Cardiac muscle cell (in vitro differentiated cells and primary cell): ENCODE results near the gene SH3BGRL3. TPM values are rescaled to one million over a fixed set of nuclear protein-coding genes. Genes with fewer than 3 reads are reported as not detected.
A peak's percentile ranks its signal among the peaks of the same experiment; 100 is the strongest.

Source experiments
- DNase-seq, 2 donors: peaks; one replicate each; pipeline versions ENCODE4 v3.0.0 to v3.0.0-alpha.2; 2010 to 2017; ENCODE audit warnings: low read depth in 1 of 2, low spot score in 1 of 2
- H3K27ac ChIP-seq: fragments of 200-600 bp; sonication (generic); 2 replicates; pipeline ENCODE4 v1.5.1; 2016
- H3K27me3 ChIP-seq: fragments of 200-600 bp; sonication (generic); 2 replicates; pipeline ENCODE4 v1.6.0; 2016; ENCODE audit warnings: control low read depth
- H3K36me3 ChIP-seq: fragments of 200-600 bp; sonication (generic); 2 replicates; pipeline ENCODE4 v1.5.1; 2016; ENCODE audit warnings: control low read depth
- H3K4me1 ChIP-seq: fragments of 200-600 bp; sonication (generic); 2 replicates; pipeline ENCODE4 v1.8.1; 2017; ENCODE audit warnings: low read depth, mild to moderate bottlenecking, mixed run types
- H3K4me3 ChIP-seq: fragments of 200-600 bp; sonication (generic); 2 replicates; pipeline ENCODE4 v1.5.1; 2016; ENCODE audit warnings: mild to moderate bottlenecking
- H3K9me3 ChIP-seq: fragments of 200-600 bp; sonication (generic); 2 replicates; pipeline ENCODE4 v1.5.1; 2017; ENCODE audit warnings: low read depth, mild to moderate bottlenecking, control low read depth
- CTCF ChIP-seq: IDR thresholded peaks from 2 replicates; pipeline ENCODE4 v1.5.1; 2012; ENCODE audit warnings: low read depth, mild to moderate bottlenecking, low read length
- polyA plus RNA-seq: library from polyadenylated mRNA; unstranded; fragments of >200 nt; fragmentation: Nextera tagmentation; extraction: Ambion mirVana; gene quantifications from 2 replicates; pipeline ENCODE4 v1.2.1, GENCODE V29; 2016
- total RNA-seq: library from RNA; depleted of rRNA; stranded (reverse); fragments of >200 nt; gene quantifications from 2 replicates; pipeline ENCODE4 v1.2.3, GENCODE V29; 2016

SH3BGRL3 gene
- total and polyA plus RNA-seq, 2 experiments from 2014 or later = 23.0 to 119 TPM

GRCh38 chr1:26296340-26297056, 16.6 kb downstream of the SH3BGRL3 start:
- Histone ChIP-seq H3K27me3 (no peaks in the 10 kb centered on the region), H3K27ac (no peak overlapping the region), H3K4me3 (no peak overlapping the region), H3K36me3 (no peaks in the 10 kb centered on the region), H3K4me1 (no peaks in the 10 kb centered on the region), H3K9me3 (no peaks in the 10 kb centered on the region)
- no peak for DNase-seq
- no peak for TF ChIP-seq CTCF

- no peak for TF ChIP-seq CTCF
- no peaks in the 10 kb centered on the region for H3K9me3 ChIP-seq
- no peaks in the 10 kb centered on the region for H3K36me3 ChIP-seq
- H3K27ac ChIP-seq = no peak overlapping the region
- no peak overlapping the region for H3K4me3 ChIP-seq
- H3K4me1 ChIP-seq = no peaks in the 10 kb centered on the region
- DNase-seq = no peak
- no peaks in the 10 kb centered on the region for H3K27me3 ChIP-seq
Measured at GRCh38 chr1:26297057-26297790, 17.3 kb downstream of the SH3BGRL3 start.

- no peak for TF ChIP-seq CTCF
- no peaks in the 10 kb centered on the region for H3K36me3 ChIP-seq
- H3K27ac ChIP-seq = no peak overlapping the region
- no peaks in the 10 kb centered on the region for H3K27me3 ChIP-seq
- no peaks in the 10 kb centered on the region for H3K9me3 ChIP-seq
- no peak overlapping the region for H3K4me3 ChIP-seq
- H3K4me1 ChIP-seq = no peaks in the 10 kb centered on the region
- no peak for DNase-seq
Measured at GRCh38 chr1:26297791-26298124, 17.9 kb downstream of the SH3BGRL3 start.

GRCh38 chr1:26300578-26301275, 20.8 kb downstream of the SH3BGRL3 start:
- no peaks in the 10 kb centered on the region for H3K36me3 ChIP-seq
- no peaks in the 10 kb centered on the region for H3K4me1 ChIP-seq
- no peaks in the 10 kb centered on the region for H3K27me3 ChIP-seq
- no peak for TF ChIP-seq CTCF
- no peak overlapping the region for H3K27ac ChIP-seq
- no peak overlapping the region for H3K4me3 ChIP-seq
- no peak for DNase-seq
- no peaks in the 10 kb centered on the region for H3K9me3 ChIP-seq

- peak in 1 of 2 donors; percentile 79 for DNase-seq
- Histone ChIP-seq H3K36me3 (no peaks in the 10 kb centered on the region), H3K4me1 (no peaks in the 10 kb centered on the region), H3K27me3 (no peaks in the 10 kb centered on the region), H3K9me3 (no peaks in the 10 kb centered on the region), H3K27ac (no peak overlapping the region), H3K4me3 (no peak overlapping the region)
- TF ChIP-seq CTCF = no peak
Measured at GRCh38 chr1:26302733-26303405, 23.0 kb downstream of the SH3BGRL3 start.
